DMS53 treated with DMSO at 0.1 percent for 48 hours (cell line): ENCODE results near the gene CEP112.
"Not testable (repeated sequence)": the region's sequence is repeated elsewhere in the genome, so short reads cannot be mapped to it uniquely, and the experiment has no call there.

Source experiments
- DNase-seq: peaks from one replicate; lab custom pipeline; 2025; ENCODE audit not compliant: unreplicated experiment; lab: John Stamatoyannopoulos, UW

The CEP112 gene

DNA sequence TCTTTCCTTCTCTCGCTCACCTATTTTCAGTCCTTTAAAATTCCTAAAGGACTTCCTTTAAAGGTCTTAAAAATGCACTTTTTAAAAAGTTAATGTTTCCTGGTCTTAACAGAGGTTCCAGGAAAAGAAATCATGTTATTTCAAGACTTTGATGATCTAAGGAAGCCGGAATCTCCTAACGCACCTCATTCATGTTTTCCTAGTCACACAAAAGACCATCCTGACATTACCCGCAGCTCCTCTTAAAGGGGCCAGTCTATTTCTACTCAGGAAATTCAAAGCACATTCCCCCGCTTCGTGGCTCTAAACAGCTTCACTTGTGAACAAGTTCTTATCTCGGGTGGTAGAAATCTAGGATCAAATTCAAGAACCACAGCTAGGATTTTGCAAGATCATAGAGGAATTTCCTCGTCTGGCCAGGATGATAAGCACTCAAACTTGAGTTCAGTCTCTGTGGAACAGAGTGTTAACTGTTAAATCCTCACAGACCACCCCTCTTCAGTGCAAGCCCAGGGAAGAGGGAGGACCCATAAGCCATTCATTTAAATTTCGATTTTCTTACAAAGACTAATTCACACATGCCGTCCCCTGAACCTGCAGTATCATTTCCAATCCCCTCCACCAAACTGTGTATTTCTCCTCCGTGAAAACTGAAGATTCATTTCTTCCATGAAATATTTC lies 493.4 kb downstream of the CEP112 start:
- DNase-seq = no peak

DNA sequence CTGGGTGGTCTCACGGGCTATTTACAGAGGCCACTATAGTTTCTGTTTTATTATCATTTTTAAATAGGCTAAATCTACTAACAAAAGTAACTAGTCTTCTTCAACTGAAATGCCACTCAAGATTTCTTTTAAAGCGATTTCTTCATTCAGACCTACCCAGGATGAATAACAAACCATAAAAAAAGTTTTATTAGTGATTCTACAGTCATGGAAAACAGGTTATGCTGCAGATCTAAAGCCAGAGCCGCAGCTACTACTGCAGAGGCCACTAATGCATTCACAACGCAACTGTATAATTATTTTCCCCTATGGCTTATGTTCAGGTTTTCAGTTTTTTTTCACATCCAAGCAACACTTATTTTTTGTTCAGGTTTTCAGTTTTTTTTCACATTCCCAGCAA lies 494.3 kb downstream of the CEP112 start:
- DNase-seq = no peak

DNA sequence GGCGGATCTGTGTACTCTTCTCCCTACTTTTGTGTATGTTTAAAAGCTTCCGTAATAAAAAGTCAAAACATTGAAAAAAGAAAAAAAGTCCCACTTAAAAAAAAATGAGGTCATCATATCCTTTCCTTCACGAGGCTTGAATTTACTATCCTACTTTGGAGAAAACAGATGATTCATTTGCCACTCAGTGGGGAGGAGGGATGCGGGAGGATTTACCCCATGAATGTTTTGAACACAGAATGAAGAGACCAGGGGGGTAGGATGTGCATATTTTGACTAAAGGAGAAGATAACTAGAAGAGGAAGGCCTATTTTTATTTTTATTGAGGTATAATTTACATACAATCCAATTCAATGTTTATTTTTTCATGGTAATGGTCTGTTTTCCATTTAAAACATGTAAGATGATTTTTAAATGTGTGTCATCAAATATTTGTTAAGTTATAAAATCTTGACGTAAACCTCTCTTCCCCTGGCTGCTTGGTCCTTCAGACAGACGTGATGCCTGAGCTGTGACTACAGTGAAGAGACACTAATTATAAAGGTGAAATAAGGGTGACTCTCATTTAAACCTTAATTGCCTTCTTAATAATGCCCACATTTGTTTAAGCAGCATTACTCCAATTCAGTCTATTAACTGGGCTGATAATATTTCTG lies 495.1 kb downstream of the CEP112 start:
- no peak for DNase-seq

DNA sequence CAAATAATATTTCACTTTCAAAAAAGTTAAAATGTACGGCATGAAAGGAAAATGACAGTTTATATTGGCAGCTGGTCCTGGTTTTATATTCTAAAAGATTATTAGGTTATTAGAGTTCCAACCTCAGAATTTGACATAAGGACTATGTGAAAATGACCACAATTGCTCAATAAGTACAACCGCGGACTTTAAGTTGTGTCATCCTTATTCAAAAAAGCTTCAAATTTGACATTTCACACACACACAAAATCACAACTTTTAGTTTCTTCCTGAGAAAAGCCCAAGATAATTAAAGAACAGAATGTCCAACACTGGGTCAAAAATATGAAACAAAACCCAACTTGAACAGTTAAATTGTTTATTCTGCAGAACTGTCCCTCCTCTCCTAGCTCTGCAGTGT lies 497.3 kb downstream of the CEP112 start:
- DNase-seq = no peak

DNA sequence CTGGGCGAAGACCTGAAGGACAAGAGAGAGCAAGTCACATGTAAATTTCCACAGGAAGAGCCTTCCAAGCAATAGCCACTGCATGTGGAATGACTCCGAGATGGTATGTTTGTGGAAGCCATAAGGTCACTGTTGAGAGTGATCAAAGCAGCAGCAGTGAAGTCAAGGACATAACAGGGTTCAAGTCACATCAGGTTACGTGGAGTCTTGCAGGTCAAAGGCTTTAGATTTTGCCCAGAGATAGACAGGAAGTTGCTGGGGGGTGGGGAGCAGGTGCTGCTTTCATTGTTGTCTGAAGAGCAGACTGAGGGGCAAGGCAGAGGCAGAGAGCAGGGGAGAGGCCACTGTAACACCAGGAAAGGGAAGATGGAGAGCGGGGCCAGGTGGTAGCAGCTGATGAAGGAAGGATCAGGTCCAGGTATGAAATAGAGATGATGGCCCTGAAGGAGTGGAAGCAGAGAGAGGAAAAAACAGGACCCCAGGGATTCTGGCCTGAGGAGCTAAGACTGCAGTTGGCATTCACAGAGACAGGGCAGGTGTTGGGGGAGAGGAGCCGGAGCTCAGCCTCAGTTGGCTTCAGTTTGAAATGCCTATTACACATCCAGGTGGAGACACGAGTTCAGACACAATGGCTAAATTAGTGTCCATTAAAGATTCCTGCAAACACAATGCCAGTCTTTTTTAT lies 501.2 kb downstream of the CEP112 start:
- DNase-seq = peak; percentile 68

DNA sequence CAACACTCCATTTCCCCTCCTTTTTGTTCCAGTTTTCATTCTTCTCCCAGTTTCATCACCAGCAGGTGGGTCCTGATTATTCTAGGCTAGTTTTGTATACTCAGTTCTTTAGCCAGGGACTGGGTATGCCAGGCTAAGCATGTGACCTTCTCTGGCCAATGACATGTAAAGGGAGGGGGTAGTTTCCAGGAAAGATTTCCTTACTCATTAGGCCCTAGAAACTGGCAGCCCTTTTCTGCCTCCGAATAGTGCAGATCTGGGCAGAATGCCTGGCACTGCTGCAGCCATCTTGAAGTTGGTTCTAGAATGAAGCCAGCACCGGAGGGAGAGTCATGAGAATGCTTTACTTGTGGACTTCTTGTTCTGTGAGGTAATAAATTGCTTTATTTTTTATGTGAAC lies 503.6 kb downstream of the CEP112 start:
- no peak for DNase-seq

DNA sequence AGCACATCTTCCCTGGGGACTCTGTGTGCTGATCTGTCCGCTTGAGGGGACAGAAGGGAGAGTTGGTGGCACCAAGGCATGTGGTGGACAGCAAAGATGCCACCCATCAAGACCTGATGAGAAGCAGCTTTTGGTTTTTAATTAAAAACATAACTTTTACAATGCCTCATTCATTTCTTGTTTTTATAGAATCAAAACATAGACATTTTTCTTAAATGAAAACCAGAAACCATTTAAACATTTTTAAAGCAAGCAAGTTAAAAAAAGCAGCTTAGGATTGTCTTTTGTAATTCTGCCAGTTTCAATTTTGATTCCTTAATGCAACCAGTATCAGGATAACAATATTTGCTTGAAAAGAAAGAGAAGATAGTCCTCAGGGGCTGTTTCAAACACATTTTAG lies 506.8 kb downstream of the CEP112 start:
- DNase-seq = no peak

DNA sequence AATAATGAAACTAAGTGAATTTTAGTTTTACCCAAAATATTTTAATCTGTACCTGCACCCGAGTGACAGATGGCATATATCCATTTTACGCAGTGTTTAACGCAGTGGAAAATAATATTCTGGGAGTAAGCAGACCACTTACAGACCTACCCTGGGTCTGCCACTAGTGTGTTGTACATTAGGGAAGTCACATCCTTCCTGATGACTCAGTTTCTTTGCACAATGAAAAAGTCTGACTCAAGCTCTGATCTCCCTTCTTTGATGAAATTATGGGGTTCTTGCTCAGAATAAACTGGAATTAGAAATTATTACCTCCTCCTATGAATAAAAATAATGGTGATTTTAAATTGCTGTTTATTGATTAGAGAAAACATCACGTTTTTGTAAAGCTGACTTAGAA lies 507.3 kb downstream of the CEP112 start:
- no peak for DNase-seq

DNA sequence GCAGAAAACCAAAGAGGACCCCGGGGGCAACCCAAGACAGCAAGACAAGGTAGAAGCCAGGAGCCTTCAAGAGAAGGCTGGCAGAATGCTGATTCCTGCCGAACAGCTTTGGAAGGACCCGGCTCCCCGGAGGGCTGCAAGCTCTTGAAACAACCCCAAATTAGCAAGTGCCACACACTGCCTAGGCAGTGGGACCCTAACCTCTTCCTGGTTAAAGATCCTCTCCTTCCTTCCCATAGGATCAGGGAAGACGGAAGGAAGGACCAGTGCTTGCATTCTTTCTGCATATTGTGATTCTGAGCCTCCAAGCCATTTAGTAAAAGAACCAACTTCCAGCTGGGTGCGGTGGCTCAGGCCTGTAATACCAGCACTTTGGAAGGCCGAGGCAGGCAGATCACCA lies 508.5 kb downstream of the CEP112 start:
- no peak for DNase-seq

DNA sequence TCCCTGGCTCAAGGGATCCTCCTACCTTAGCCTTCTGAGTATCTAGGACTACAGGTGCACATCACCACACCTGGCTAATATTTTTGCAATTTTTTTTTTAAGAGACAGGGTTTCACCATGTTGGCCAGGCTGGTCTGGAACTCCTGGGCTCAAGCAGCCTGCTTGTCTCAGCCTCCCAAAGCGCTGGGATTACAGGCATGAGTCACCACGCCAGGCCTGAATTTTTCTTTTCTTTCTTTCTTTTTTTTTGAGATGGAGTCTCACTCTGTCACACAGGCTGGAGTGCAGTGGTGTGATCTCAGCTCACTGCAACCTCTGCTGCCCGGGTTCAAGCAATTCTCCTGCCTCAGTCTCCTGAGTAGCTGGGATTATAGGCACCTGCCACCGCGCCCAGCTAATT lies 510.2 kb downstream of the CEP112 start:
- not testable (repeated sequence) for DNase-seq

DNA sequence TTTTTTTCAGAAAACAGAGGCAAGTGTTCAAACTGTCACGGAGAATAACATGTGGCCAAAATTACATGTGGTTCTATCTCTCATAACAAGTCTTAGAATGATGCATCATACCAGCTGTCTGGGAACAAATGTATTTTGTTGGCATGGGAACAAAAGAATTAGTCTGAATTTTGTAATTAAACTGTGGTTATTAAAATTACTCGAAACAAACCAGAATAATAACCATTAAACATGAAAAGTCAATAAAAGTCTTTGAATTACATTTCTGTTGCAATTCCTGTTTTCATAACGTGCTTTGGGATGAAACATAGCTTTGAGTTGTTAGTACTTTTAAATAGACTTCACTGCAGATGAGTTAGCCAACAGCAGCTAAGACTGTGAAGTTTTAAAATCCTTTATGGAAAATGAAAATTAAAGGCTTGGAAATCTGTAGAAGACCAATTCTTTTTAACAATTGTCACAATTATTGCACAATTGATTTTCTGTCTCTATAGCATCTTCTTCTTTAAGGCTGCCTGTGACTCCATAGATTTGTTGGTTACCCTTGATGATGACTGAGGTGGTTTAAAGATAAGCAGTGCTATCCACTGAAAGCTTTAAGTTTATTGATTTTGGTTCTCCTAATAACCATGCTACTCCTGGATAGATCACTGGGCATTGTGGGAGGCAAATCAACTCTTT lies 512.6 kb downstream of the CEP112 start:
- no peak for DNase-seq

DNA sequence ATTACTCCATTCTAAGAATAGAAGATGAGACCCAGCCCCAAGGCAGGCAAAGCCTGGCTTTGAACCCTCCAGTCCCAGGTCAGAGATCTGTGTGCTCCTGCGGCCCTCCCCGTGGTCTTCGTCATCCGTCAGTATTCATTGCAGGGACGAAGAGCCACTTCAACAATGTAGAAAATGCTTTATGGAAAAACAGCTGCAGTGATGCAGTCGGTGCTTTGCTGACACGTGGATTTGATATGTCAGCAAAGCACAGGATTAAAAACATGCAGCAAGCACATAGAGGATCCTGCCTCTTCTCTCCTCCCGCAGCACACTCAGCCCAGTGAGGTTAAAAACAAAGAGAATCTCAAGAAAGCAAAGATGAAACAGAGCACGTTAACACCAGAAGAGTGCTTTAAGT lies 513.4 kb downstream of the CEP112 start:
- DNase-seq = no peak

DNA sequence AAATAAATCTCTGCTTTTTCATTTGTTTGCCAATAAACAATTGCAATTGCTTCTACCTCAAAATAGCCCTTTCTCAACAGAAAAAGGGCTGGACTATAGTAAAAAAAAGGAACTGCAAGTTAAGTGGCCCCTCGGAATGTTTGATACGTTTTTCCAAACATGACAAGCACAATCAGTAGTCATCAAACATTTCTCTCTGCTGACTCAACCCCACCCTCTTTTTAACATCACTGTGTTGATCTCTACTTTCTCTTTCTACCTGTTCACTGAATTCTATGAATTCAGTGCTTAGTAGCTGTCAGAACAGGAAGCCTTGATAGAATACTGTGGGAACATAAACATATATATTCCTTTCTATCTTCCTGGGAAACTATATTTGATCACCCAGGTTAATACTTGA lies 514.0 kb downstream of the CEP112 start:
- DNase-seq = no peak

DNA sequence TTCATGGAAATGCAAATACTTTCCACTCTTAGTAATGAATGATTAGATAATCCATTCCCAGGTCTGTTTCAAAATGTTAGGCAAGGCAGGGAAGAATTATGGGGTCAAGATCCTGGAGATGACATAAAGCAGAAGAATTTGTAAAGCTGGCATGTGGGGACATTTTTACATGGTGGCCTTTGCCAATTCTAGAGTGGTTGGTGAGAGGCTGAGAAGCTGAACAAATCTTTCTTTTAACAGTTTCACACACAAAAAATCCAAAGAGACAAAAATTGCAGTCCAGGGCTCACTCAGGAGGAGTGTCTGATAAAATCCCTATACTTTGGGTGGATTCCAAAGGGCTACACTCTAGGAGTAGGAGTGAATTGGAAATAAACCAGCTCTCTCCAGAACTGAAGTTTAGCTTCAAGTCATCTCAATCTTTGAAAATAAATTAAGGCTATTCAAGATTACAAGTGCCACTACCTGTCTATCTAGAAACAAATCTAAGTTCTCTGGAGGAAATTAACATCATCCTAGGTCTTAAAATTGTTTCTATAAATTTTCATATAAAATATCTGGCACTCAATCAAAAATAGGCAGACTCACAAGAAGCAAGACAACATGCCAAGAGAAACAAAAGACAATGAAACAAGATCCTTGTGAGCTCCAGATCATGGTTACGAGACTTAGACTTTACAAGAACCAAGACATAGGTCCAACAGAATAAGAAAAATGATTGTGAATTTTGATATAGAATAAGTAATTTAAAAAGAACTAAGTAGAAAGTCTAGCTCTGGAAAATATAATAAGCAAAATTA lies 517.5 kb downstream of the CEP112 start:
- DNase-seq = no peak

DNA sequence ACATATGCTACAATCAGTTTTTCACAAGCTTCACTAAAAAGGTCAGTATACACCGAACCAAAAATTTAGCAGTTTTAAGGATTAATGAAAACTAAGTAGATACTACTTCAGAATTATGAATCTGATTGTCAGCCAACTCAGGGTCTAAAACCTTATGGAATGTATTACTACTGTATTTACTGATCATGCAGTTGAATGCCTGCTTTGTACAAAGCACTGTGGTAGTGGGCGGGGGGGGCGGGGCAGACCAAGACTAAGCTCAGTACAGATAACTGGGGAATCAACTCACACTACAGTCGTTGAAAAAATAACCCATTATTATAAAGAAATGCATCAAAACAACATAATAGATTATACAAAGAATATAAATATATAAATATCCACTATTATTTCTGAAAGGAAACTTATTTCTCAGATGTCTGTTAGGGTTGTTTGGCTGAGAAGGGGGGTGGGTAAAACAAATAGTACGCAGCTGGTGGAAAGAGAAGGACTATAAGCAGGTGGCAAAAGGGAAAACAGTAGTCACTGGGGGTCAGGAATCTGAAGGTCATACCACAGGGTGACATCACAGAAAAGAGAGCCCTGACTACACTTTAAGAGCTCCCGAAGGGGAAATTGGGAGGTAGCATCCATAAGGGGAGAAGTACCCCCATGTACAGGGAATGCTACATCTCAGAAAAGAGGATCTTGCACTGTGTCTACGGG lies 521.1 kb downstream of the CEP112 start:
- peak; percentile 76 for DNase-seq

DNA sequence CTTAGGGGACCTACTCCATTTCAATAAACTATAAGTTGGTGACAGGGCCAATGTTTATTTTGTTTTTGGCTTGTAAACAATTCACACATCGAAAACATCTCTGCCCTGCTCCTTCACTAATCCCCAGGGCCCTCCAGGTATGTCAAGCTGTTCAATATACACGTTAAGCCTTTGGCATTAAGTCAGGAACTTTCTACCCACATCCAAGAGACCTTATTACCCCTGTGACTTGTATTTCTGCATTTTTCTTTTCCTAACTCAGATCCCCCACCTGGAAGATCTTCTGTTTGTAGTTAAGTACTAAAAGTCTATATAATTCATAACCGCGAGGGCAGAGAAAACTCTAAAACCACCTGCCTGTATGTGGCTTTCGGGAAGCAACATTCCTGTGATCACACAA lies 523.7 kb downstream of the CEP112 start:
- no peak for DNase-seq

DNA sequence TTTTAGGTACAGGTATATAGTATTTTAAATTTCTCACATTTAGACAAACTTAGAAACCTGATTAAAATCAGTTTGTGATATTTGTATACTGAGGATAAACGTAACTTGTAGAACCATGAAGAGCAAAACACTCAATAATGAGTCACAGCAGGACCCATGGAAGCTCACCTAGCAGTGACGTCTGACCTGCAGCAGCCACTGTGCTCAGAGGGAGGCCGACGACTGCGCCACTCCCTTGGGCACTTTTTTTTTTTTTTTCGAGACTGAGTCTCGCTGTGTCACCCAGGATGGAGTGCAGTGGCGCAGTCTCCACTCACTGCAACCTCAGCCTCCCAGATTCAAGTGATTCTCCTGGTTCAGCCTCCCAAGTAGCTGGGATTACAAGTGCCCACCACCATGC lies 524.3 kb downstream of the CEP112 start:
- DNase-seq = no peak

DNA sequence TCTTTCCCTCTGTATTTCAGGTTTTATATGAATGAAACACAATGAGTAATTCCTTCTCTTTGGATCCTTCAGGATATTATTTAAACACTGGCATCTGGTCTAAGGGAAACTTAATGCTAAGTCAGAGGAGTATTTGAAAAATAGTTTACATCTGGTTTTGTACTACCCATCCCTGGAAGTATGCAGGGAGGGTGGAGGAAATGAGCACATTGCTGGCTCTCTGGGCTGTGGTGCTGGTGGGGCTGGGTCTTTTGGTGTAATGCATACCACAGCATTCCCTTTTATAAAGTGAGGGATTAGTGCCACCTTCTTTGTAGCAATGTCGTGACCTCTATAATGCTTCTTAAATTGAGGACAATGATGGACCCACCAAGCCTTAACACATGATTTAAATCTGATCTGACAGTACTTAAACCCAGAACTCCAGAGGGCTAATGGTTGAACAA lies 525.0 kb downstream of the CEP112 start:
- no peak for DNase-seq

DNA sequence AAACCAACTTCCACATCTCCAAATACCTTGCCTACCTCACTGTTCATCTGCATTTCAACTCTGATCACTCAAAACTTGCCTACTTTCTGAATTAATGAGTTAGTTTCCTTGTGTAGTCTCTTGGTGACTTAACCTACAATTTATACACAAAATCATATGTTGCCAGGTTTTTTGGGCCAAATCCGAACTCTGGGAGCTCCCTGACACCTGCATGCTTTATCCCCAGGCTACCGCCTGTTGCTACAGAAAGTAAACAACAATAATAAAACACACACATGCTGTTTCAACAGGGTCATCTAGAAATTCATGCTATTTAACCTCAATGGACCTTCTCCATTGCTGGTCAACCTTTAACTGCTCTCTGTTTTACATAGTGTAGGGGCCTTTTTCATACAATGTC lies 526.0 kb downstream of the CEP112 start:
- no peak for DNase-seq

DNA sequence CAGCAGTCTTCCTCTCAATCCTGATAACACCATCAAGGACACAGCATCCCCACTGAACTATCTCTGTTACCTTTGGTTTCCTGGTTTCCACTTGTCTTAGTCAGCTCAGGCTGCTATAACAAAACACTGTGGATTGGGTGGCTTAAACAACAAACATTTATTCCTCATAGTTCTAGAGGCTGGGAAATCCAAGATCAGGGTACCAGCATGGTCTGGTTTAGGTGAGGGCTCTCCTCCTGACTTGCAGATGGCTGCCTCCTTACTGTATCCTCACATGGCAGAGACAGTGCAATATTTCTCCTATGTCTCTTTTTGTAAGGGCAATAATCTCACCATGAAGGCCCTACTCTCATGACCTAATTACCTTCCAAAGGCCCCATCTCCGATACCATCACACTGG lies 527.2 kb downstream of the CEP112 start:
- DNase-seq = no peak
